ENCODE measurements around the gene GRID2.
"Not testable (repeated sequence)": the region's sequence is repeated elsewhere in the genome, so short reads cannot be mapped to it uniquely, and the experiment has no call there.

GRID2 gene

DNA sequence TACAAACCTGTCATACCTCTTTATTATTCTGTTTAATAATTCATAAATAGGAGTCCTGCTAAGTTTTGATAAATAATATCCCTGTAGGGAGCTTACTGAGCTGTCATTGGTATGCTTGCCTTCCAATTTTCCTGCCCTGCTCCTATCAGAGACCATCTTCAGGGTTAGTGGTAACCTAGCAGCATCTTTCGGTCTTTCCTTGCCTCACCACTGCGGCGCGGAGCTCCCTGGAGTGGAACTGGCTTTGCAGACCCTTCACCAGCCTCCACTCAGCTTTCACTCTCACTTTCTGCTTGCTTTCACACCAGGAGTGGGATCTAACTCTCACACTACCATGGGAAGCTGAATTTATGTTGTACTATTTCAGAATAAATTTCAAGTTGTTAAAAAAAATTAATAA lies 1043.1 kb downstream of the GRID2 start:
- TF ChIP-seq CTCF (IDR thresholded peaks at IDR 0.05; ENCODE audit: low read depth, low read length, missing control alignments): no peak
- no peak overlapping the region for H3K4me3 ChIP-seq (replicated peaks; ENCODE audit: low read depth, low read length)
- no peak for DNase-seq (ENCODE audit: extremely low read depth, low read depth)

GRCh38 chr4:93348896-93349295 lies 1045.1 kb downstream of the GRID2 start:
- no peak overlapping the region for H3K4me3 ChIP-seq (replicated peaks; ENCODE audit: low read depth, low read length)
- no peak for TF ChIP-seq CTCF (IDR thresholded peaks at IDR 0.05; ENCODE audit: low read depth, low read length, missing control alignments)
- no peak for DNase-seq (ENCODE audit: extremely low read depth, low read depth)

DNA sequence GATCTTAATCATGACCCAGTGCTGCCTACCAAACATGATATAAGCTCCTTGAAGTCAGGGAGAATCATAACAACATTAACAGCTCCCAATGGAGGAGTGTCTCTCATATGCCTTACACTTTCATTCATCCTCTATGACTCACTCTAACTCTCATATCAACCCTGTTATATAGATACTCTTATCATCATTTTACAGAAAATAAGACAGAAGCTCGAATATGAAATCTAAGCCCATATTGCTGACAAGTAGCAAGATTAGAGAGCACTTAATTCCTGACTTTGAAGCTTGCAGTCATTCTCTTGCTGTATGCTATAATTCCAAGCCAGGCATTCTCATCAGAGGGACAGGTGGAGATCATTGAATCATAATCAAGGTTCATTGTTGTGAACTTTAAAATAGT lies 1048.1 kb downstream of the GRID2 start:
- no peak for TF ChIP-seq CTCF (IDR thresholded peaks at IDR 0.05; ENCODE audit: low read depth, low read length, missing control alignments)

GRCh38 chr4:93355411-93355810 lies 1051.6 kb downstream of the GRID2 start:
- DNase-seq (ENCODE audit: extremely low read depth, low read depth): no peak
- H3K4me3 ChIP-seq (replicated peaks; ENCODE audit: low read depth, low read length): no peak overlapping the region
- TF ChIP-seq CTCF (IDR thresholded peaks at IDR 0.05; ENCODE audit: low read depth, low read length, missing control alignments): no peak

More for the DNA sequence above, 1048.1 kb downstream of the GRID2 start:
- H3K4me3 ChIP-seq (replicated peaks; ENCODE audit: low read depth, low read length): no peak overlapping the region
- DNase-seq (ENCODE audit: extremely low read depth, low read depth): no peak

- no peak for TF ChIP-seq CTCF (IDR thresholded peaks at IDR 0.05; ENCODE audit: low read depth, low read length, missing control alignments)
- no peak for DNase-seq (ENCODE audit: extremely low read depth, low read depth)
- H3K4me3 ChIP-seq (replicated peaks; ENCODE audit: low read depth, low read length): no peak overlapping the region
Observed at GRCh38 chr4:93359586-93359985, 1055.8 kb downstream of the GRID2 start.

DNA sequence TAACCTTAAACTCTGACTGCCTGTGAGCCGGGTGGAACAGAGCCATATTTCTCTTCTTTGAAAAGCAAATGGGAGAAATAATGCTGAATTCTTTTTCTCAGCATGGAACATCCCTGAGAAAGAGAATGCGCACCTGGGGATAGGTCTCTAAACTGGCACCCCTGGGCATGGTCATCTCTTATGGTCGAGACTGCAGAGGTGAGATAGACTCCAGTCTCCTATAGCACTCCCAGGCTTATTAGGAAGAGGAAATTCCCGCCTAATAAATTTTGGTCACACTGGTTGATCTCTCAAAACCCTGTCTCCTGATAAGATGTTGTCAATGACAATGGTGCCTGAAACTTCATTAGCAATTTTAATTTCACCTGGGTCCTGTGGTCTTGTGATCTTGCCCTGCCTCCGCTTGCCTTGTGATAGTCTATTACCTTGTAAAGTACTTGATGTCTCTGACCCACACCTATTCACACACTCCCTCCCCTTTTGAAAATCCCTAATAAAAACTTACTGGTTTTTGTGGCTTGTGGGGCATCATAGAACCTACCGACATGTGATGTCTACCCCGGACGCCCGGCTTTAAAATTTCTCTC lies 1062.5 kb downstream of the GRID2 start:
- H3K4me3 ChIP-seq (replicated peaks; ENCODE audit: low read depth, low read length); DNase-seq (ENCODE audit: extremely low read depth, low read depth): not testable (repeated sequence)

DNA sequence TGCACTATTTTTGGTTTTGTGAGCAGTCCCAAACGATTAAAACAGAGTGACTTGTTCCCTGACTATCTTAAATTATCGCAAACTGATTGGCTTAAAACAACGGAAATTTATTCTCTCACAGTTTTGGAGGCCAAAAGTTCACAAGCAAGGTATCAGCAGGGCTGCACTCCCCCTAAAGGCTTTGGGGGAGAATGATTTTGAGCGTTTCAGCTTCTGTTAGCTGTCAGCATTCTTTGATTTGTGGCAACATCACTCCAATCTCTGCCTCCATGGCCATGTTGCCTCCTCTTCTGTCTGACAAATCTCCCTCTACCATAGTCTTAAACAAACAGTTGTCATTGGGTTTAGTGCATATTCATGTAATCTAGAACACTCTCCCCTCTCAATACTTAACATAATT lies 1065.2 kb downstream of the GRID2 start:
- no peak for DNase-seq (ENCODE audit: extremely low read depth, low read depth)
- no peak for TF ChIP-seq CTCF (IDR thresholded peaks at IDR 0.05; ENCODE audit: low read depth, low read length, missing control alignments)
- H3K4me3 ChIP-seq (replicated peaks; ENCODE audit: low read depth, low read length): no peak overlapping the region
